ENCODE measurements around the gene AFF4. TPM values are rescaled to one million over a fixed set of nuclear protein-coding genes. Genes with fewer than 3 reads are reported as not detected.

The AFF4 gene
- polyA plus RNA-seq, 1 donor = 49.1 TPM

GRCh38 chr5:132838516-132839282, 124.7 kb downstream of the AFF4 start:
- Histone ChIP-seq H3K4me3 (ENCODE audit: low read length) (no peak overlapping the region), H3K27me3 (ENCODE audit: control insufficient read depth, insufficient read depth, low read length) (no peaks in the 10 kb centered on the region), H3K9me3 (ENCODE audit: control insufficient read depth, low read depth, low read length) (no peaks in the 10 kb centered on the region), H3K27ac (ENCODE audit: low read length) (peak overlapping the region; percentile 74), H3K36me3 (ENCODE audit: control insufficient read depth, insufficient read depth, low read length) (no peaks in the 10 kb centered on the region), H3K4me1 (ENCODE audit: control insufficient read depth, insufficient read depth, low read length) (peaks cover 51% of the 10 kb centered on the region)
- WGBS (ENCODE audit: insufficient coverage, low lambda C conversion rate) = no CpG with 5 or more reads among the region's 3 CpGs
- DNase-seq = peak in 1 of 2 donors; percentile 67

- peak; percentile 85 to 92 for DNase-seq
Measured at GRCh38 chr5:132837868-132838267, 125.6 kb downstream of the AFF4 start.

DNA sequence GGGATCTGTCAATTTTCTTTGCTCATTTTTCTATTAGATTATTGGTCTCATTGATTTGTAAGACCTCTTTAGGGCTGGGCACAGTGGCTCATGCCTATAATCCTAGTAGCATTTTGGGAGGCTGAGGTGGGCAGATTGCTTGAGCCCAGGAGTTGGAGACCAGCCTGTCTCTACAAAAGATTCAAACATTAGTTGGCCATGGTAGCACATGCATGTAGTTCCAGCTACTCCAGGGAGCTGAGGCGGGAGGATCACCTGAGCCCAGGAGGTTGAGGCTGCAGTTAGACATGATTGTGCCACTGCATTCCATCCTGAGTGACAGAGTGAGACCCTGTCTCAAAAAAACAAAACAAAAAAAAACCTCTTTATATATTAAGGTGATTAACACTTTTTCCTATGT, 126.6 kb downstream of the AFF4 start:
- WGBS (ENCODE audit: insufficient coverage, low lambda C conversion rate) = 100% methylated on average over 1 of the region's 1 CpG

More at GRCh38 chr5:132837868-132838267, 125.6 kb downstream of the AFF4 start:
- Histone ChIP-seq H3K36me3 (ENCODE audit: control insufficient read depth, insufficient read depth, low read length) (no peaks in the 10 kb centered on the region), H3K4me3 (ENCODE audit: low read length) (no peak overlapping the region), H3K9me3 (ENCODE audit: control insufficient read depth, low read depth, low read length) (no peaks in the 10 kb centered on the region), H3K27me3 (ENCODE audit: control insufficient read depth, insufficient read depth, low read length) (no peaks in the 10 kb centered on the region), H3K27ac (ENCODE audit: low read length) (peak overlapping the region; percentile 74), H3K4me1 (ENCODE audit: control insufficient read depth, insufficient read depth, low read length) (peaks cover 51% of the 10 kb centered on the region)
- WGBS (ENCODE audit: insufficient coverage, low lambda C conversion rate) = no CpG with 5 or more reads among the region's 2 CpGs

DNA sequence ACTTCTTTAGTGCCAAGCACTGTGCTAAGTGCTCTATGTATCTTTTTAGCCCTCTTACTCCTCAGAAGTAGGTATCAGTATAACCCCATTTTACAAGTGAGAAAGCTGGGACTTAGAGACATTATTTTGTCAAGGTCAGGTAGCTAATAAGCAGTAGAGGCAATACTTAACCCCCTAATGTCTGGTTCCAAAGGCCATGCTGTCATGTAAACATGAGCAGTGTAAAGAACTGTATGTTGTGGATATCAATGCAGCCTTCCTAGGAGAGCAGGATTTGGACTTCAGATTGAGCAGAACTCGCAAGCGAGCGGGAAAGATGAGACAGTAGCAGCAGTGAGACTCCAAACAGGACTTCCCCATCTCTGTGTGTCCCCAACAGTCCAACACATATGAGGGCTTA, 129.4 kb downstream of the AFF4 start:
- H3K9me3 ChIP-seq (ENCODE audit: control insufficient read depth, low read depth, low read length) = no peaks in the 10 kb centered on the region
- DNase-seq = no peak
- no peak overlapping the region for H3K27ac ChIP-seq (ENCODE audit: low read length)
- peaks cover 38% of the 10 kb centered on the region for H3K4me1 ChIP-seq (ENCODE audit: control insufficient read depth, insufficient read depth, low read length)
- WGBS (ENCODE audit: insufficient coverage, low lambda C conversion rate) = no CpG with 5 or more reads among the region's 3 CpGs
- no peaks in the 10 kb centered on the region for H3K36me3 ChIP-seq (ENCODE audit: control insufficient read depth, insufficient read depth, low read length)
- no peaks in the 10 kb centered on the region for H3K27me3 ChIP-seq (ENCODE audit: control insufficient read depth, insufficient read depth, low read length)
- H3K4me3 ChIP-seq (ENCODE audit: low read length) = no peak overlapping the region

More for the DNA sequence above, 126.6 kb downstream of the AFF4 start:
- no peak for DNase-seq
- H3K4me3 ChIP-seq (ENCODE audit: low read length) = no peak overlapping the region
- no peaks in the 10 kb centered on the region for H3K27me3 ChIP-seq (ENCODE audit: control insufficient read depth, insufficient read depth, low read length)
- H3K27ac ChIP-seq (ENCODE audit: low read length) = peak overlapping the region; percentile 74
- H3K36me3 ChIP-seq (ENCODE audit: control insufficient read depth, insufficient read depth, low read length) = no peaks in the 10 kb centered on the region
- H3K9me3 ChIP-seq (ENCODE audit: control insufficient read depth, low read depth, low read length) = no peaks in the 10 kb centered on the region
- peaks cover 51% of the 10 kb centered on the region for H3K4me1 ChIP-seq (ENCODE audit: control insufficient read depth, insufficient read depth, low read length)

DNA sequence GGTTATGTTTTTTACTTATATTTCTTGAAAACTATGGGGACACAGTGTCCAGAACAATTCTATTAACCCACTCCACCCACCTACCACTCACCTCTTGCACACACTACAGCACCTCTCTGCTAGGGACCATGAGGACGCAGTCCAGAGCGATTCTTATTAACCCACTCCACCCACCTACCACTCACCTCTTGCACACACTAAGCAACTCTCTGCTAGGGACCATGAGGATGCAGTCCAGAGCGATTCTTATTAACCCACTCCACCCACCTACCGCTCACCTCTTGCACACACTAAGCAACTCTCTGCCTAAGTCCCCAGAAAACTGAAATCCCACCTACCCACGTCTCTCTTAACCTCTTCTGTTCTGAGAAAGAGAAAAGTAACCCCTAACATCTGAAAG, 130.8 kb downstream of the AFF4 start:
- Histone ChIP-seq H3K27me3 (ENCODE audit: control insufficient read depth, insufficient read depth, low read length) (no peaks in the 10 kb centered on the region), H3K9me3 (ENCODE audit: control insufficient read depth, low read depth, low read length) (no peaks in the 10 kb centered on the region), H3K36me3 (ENCODE audit: control insufficient read depth, insufficient read depth, low read length) (peaks cover 1% of the 10 kb centered on the region), H3K27ac (ENCODE audit: low read length) (no peak overlapping the region), H3K4me1 (ENCODE audit: control insufficient read depth, insufficient read depth, low read length) (peaks cover 30% of the 10 kb centered on the region), H3K4me3 (ENCODE audit: low read length) (no peak overlapping the region)
- WGBS (ENCODE audit: insufficient coverage, low lambda C conversion rate) = no CpG with 5 or more reads among the region's 5 CpGs
- no peak for DNase-seq

- Histone ChIP-seq H3K27me3 (ENCODE audit: control insufficient read depth, insufficient read depth, low read length) (no peaks in the 10 kb centered on the region), H3K9me3 (ENCODE audit: control insufficient read depth, low read depth, low read length) (no peaks in the 10 kb centered on the region), H3K36me3 (ENCODE audit: control insufficient read depth, insufficient read depth, low read length) (peaks cover 4% of the 10 kb centered on the region), H3K27ac (ENCODE audit: low read length) (no peak overlapping the region), H3K4me3 (ENCODE audit: low read length) (peak overlapping the region; percentile 65), H3K4me1 (ENCODE audit: control insufficient read depth, insufficient read depth, low read length) (peaks cover 17% of the 10 kb centered on the region)
- DNase-seq = peak in 1 of 2 donors; percentile 45
- no CpG with 5 or more reads among the region's 15 CpGs for WGBS (ENCODE audit: insufficient coverage, low lambda C conversion rate)
Measured at GRCh38 chr5:132831095-132831860, 132.2 kb downstream of the AFF4 start.

GRCh38 chr5:132830436-132831094, 132.9 kb downstream of the AFF4 start, which contains the start of gene SHROOM1:
Gene SHROOM1, minus strand, starts transcription at chr5:132830647. Its CDS starts 4,507 bp downstream, at chr5:132826140.
- Histone ChIP-seq H3K4me3 (ENCODE audit: low read length) (peak within 1 kb of the TSS; percentile 65), H3K9me3 (ENCODE audit: control insufficient read depth, low read depth, low read length) (no peaks in the 10 kb centered on the region), H3K27ac (ENCODE audit: low read length) (peak within 1 kb of the TSS; percentile 61), H3K27me3 (ENCODE audit: control insufficient read depth, insufficient read depth, low read length) (no peaks in the 10 kb centered on the region), H3K36me3 (ENCODE audit: control insufficient read depth, insufficient read depth, low read length) (peaks cover 4% of the 10 kb centered on the region), H3K4me1 (ENCODE audit: control insufficient read depth, insufficient read depth, low read length) (peaks cover 15% of the 10 kb centered on the region)
- peak; percentile 51 to 80 for DNase-seq
- WGBS (ENCODE audit: insufficient coverage, low lambda C conversion rate) = no CpG with 5 or more reads among the region's 78 CpGs

DNA sequence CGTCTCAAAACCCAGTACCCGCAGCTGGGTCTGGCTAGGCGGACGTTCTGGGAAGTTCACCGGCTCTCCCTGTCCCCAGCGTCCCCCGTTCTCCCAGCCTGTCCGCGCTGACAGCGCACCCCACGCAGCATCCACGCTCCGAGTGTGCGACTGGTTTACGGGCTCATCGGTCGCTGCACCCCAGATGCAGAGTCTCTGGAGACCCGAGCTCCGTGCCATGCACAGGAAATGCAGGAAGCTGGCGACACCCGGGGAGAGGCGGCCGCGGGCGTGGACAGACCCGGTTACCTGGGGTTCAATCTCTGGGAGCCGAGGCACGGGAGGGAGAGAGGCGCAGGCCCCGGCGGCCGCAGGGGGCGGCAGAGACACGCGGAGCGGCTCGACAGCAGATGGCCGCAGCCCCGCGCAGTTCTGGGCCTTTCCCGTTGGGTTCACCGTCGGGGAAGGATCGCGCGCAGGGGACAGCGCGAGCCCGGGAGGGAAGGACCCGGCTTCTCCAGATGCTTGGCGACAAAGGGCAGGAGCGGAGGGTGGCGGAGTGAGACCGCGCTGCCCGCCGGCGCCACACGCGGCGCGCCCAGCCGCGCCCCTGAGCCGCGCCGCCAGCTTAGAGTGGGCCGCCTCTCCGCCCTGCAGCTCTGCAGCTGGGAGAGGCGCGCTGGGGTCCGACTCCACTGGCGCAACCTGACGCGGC, 133.5 kb downstream of the AFF4 start:
- Histone ChIP-seq H3K27me3 (ENCODE audit: control insufficient read depth, insufficient read depth, low read length) (no peaks in the 10 kb centered on the region), H3K36me3 (ENCODE audit: control insufficient read depth, insufficient read depth, low read length) (peaks cover 7% of the 10 kb centered on the region), H3K9me3 (ENCODE audit: control insufficient read depth, low read depth, low read length) (peaks cover 3% of the 10 kb centered on the region), H3K4me1 (ENCODE audit: control insufficient read depth, insufficient read depth, low read length) (peaks cover 15% of the 10 kb centered on the region), H3K4me3 (ENCODE audit: low read length) (peak overlapping the region; percentile 65), H3K27ac (ENCODE audit: low read length) (peak overlapping the region; percentile 41)
- DNase-seq = peak; percentile 72 to 90
- no CpG with 5 or more reads among the region's 75 CpGs for WGBS (ENCODE audit: insufficient coverage, low lambda C conversion rate)

GRCh38 chr5:132828846-132829494, 134.5 kb downstream of the AFF4 start:
- Histone ChIP-seq H3K27ac (ENCODE audit: low read length) (no peak overlapping the region), H3K4me3 (ENCODE audit: low read length) (peak overlapping the region; percentile 65), H3K27me3 (ENCODE audit: control insufficient read depth, insufficient read depth, low read length) (no peaks in the 10 kb centered on the region), H3K36me3 (ENCODE audit: control insufficient read depth, insufficient read depth, low read length) (peaks cover 16% of the 10 kb centered on the region), H3K9me3 (ENCODE audit: control insufficient read depth, low read depth, low read length) (peaks cover 3% of the 10 kb centered on the region), H3K4me1 (ENCODE audit: control insufficient read depth, insufficient read depth, low read length) (peaks cover 15% of the 10 kb centered on the region)
- WGBS (ENCODE audit: insufficient coverage, low lambda C conversion rate) = no CpG with 5 or more reads among the region's 4 CpGs
- DNase-seq = no peak

Data from large intestine (tissue), 3 donors.